GM13976 (cell line): ENCODE data around the gene MYOG.

Experiments used
- DNase-seq: peaks from one replicate; pipeline ENCODE4 v3.0.0; 2012; ENCODE audit warnings: low spot score
- in situ Hi-C: fragments of 300-500 bp; cut with MboI; formaldehyde crosslinking; loops from one replicate; pipeline ENCODE4 v1.12.0; 2022; ENCODE audit warnings: low sequenced_read_pairs, mixed read lengths, inconsistent platforms; ENCODE audit not compliant: unreplicated experiment
- TF ChIP-seq, protein P1 (sequence below): IDR thresholded peaks from 2 replicates; pipeline ENCODE4 v1.5.1; 2012; ENCODE audit warnings: borderline replicate concordance, mild to moderate bottlenecking; ENCODE audit not compliant: insufficient read depth; ENCODE audit errors: extremely low read depth, missing control alignments, control extremely low read depth

The MYOG gene

DNA sequence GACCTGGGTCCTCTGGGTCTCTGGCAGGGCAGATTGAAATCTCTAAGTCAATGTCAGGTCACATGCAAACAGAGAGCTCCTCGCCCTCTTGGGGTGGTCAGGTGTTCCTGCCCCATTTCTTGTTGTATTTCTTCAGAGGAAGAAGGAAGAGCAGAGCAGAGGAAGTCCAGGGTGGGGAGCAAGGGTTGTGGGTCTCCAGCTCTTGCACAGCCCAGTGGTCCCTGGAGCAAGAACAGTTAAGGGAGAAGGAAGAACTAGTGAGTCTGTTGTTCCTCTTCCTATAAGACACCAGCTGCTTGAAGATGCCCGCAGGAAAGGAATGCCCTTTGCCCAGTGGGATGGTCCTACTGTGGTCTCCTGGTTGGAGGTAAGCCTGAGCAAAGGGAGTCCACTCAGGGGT, 26.3 kb downstream of the MYOG start:
- DNase-seq = no peak
- in situ Hi-C loops = no loop called here
- TF ChIP-seq, protein P1, sequence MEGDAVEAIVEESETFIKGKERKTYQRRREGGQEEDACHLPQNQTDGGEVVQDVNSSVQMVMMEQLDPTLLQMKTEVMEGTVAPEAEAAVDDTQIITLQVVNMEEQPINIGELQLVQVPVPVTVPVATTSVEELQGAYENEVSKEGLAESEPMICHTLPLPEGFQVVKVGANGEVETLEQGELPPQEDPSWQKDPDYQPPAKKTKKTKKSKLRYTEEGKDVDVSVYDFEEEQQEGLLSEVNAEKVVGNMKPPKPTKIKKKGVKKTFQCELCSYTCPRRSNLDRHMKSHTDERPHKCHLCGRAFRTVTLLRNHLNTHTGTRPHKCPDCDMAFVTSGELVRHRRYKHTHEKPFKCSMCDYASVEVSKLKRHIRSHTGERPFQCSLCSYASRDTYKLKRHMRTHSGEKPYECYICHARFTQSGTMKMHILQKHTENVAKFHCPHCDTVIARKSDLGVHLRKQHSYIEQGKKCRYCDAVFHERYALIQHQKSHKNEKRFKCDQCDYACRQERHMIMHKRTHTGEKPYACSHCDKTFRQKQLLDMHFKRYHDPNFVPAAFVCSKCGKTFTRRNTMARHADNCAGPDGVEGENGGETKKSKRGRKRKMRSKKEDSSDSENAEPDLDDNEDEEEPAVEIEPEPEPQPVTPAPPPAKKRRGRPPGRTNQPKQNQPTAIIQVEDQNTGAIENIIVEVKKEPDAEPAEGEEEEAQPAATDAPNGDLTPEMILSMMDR = no peak

DNA sequence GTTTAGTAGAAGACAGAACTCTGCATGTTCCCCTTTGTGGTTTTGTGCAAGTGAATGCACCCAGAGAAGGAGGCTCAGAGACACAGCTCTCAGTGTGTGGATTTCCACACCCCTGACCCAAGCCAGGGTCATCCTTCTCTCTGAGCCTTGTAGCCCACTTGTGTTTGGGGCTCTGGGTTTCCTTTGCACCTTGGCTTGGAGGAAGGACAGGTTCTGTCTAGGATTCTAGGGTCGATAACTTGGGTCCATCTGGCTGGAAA, 27.2 kb downstream of the MYOG start:
- in situ Hi-C loops = no loop called here
- TF ChIP-seq, protein P1 = no peak
- DNase-seq = no peak

DNA sequence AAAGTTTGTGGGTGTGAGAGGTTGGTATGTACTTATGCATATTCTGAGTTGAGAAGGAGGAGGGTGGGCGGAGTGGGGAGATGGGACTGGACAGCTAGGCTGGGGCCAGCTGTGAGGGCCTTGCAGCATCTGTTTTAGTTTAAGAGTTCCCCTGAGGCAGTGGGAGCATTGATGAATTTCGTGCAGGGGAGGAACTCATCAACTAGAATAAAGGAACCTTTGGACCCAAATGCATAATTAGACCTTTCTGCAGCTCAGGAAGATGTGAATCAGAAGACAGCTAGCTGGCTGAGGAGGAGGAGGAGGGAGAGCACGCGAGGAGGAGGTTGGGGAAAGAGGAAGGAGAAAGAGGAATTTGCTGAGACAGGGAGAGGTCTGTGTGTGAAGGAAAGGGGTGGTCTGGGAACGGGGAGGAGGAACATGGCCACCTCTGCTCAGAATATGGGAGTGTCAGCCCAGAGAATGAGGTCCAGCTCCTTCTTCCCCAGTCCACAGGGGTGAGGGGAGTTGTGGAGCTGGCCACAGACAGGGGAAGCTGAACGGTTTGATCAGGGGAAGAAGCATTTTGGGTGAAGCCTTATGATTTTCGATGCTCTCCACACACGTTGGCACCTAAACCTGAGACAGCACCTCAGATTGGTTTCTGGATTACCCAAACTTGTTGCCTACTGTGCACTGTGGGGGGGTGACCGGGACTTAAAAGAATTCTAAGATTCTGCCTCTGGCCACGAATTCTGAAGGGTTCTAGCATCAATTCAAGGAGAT, 27.7 kb downstream of the MYOG start:
- DNase-seq = no peak
- TF ChIP-seq, protein P1 = no peak
- in situ Hi-C loops = no loop called here

DNA sequence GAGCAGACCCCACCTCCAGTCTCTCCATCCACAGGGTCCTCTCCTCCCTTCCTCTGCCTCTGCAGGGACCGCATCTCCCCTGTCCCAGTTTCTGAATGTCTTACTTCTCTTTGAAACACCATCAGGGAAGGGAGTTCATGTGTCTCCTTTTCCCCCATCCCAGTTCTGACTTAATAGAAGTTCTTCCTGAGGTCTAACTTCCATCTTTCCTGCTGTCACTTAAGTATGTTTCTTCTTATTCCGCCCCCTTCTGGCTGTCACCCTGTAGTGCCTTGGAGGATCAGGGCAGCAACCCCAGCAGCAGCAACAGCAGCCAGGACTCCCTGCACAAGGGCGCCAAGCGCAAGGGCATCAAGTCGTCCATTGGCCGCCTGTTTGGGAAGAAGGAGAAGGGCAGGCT, 29.3 kb downstream of the MYOG start:
- in situ Hi-C loops = no loop called here
- no peak for DNase-seq
- TF ChIP-seq, protein P1 = peak; percentile 16

DNA sequence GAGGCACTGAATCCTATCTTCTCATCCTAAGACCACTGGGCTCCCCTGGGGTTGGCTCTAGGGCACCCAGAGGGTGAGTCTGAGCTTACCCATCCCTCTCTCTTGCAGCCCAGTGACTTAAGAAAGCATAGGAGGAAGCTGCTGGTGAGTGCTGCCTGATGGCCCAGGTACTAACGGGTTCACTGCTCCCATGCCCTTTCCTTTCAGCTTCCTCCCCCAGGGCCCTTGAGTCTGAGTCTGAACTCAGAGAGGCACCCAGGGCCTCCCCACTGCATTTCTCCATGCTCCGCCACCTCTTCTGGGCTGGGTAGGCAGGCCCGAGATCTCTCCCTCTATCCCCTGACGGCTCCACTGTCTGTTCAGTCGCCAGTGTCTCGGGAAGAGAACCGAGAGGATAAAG, 29.8 kb downstream of the MYOG start:
- TF ChIP-seq, protein P1 = no peak

DNA sequence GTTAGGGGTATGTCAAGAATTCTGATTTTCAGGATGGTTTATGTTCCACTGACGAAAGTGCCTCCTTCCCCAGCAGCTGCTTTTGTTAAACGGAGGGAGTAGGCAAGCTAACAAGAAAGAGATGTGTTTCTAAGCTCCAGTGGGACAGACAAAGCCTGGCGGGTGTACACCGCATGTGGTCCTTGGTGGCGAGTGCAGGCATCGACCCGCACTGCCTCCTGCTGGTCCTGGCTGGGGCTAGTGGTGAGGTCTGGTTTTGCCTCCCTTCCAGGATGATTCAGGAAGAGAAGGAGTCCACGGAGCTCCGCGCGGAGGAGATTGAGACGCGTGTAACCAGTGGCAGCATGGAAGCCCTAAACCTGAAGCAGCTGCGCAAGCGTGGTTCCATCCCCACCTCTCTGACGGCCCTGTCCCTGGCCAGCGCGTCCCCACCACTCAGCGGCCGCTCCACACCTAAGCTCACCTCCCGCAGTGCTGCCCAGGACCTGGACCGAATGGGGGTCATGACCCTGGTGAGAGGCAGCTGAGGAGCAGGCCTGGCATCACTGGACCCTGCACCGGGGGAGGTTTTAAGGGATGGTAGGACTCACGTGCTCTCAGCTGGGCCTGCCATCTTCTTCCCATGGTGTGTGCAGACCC, 30.5 kb downstream of the MYOG start:
- TF ChIP-seq, protein P1 = no peak
- in situ Hi-C loops = no loop called here
- no peak for DNase-seq

More for the DNA sequence above, 29.8 kb downstream of the MYOG start:
- in situ Hi-C loops = no loop called here
- no peak for DNase-seq
